OCI-LY7 (cell line): ENCODE measurements around the gene LSM4. TPM values are rescaled to one million over a fixed set of nuclear protein-coding genes. Genes with fewer than 3 reads are reported as not detected.
"Not testable (repeated sequence)": the region's sequence is repeated elsewhere in the genome, so short reads cannot be mapped to it uniquely, and the experiment has no call there.

ENCODE experiments used
- BruUV-seq: library from RNA; stranded (reverse); fragments of 400-500 nt; replicated peaks from 2 replicates; lab custom pipeline; 2021; lab: Mats Ljungman, UMichigan
- CTCF ChIA-PET: fragments of 300-600 bp; sonication (Branson Sonifier 250); formaldehyde crosslinking; loops from one replicate; lab custom pipeline; 2022; ENCODE audit warnings: antibody characterized with exemption; ENCODE audit not compliant: unreplicated experiment; lab: Charles Lee
- POLR2A ChIA-PET: fragments of 300-600 bp; sonication (Branson Sonifier 250); formaldehyde crosslinking; loops from one replicate; lab custom pipeline; 2022; ENCODE audit warnings: antibody characterized with exemption; lab: Charles Lee
- DNase-seq: peaks from one replicate; pipeline ENCODE4 v3.0.0-alpha.2; 2015; ENCODE audit warnings: low spot score
- H2AFZ ChIP-seq: fragments of 200-600 bp; sonication (generic), shearing (Covaris generic); 2 replicates; pipeline ENCODE4 v1.6.1; 2014; ENCODE audit warnings: mild to moderate bottlenecking, antibody characterized with exemption, low read length, moderate library complexity
- H3K27ac ChIP-seq: fragments of 200-600 bp; sonication (generic); 2 replicates; pipeline ENCODE4 v1.5.1; 2014; ENCODE audit warnings: mixed run types, low read depth, mild to moderate bottlenecking, moderate library complexity, low read length, inconsistent platforms; ENCODE audit not compliant: poor library complexity, severe bottlenecking
- H3K36me3 ChIP-seq: fragments of 200-600 bp; sonication (generic); 2 replicates; pipeline ENCODE4 v1.6.1; 2014; ENCODE audit warnings: mild to moderate bottlenecking, antibody characterized with exemption, low read length, moderate library complexity, mixed read lengths; ENCODE audit not compliant: insufficient read depth
- H3K4me1 ChIP-seq: fragments of 200-600 bp; sonication (generic); 2 replicates; pipeline ENCODE4 v1.5.1; 2014; ENCODE audit warnings: mild to moderate bottlenecking, low read length; ENCODE audit not compliant: insufficient read depth, poor library complexity, severe bottlenecking
- H3K4me2 ChIP-seq: fragments of 200-600 bp; sonication (generic); 2 replicates; pipeline ENCODE4 v1.6.1; 2014; ENCODE audit warnings: mild to moderate bottlenecking, low read length
- H3K4me3 ChIP-seq: fragments of 200-600 bp; sonication (generic); 2 replicates; pipeline ENCODE4 v1.5.1; 2014; ENCODE audit warnings: mild to moderate bottlenecking, low read depth, low read length; ENCODE audit not compliant: poor library complexity, severe bottlenecking
- H3K79me2 ChIP-seq: fragments of 200-600 bp; sonication (generic); 2 replicates; pipeline ENCODE4 v1.6.1; 2016; ENCODE audit warnings: low read depth, mild to moderate bottlenecking, low read length, moderate library complexity, mixed read lengths; ENCODE audit not compliant: insufficient read depth
- H3K9me2 ChIP-seq: fragments of 200-600 bp; sonication (generic); 2 replicates; pipeline ENCODE4 v1.6.1; 2016; ENCODE audit warnings: mild to moderate bottlenecking, low read length, mixed read lengths; ENCODE audit not compliant: insufficient read depth
- H3K9me3 ChIP-seq: fragments of 200-600 bp; sonication (generic); 2 replicates; pipeline ENCODE4 v1.6.1; 2014; ENCODE audit warnings: mild to moderate bottlenecking, mixed run types, low read length, mixed read lengths
- H4K20me1 ChIP-seq: fragments of 200-600 bp; sonication (generic); 2 replicates; pipeline ENCODE4 v1.6.1; 2014; ENCODE audit warnings: mild to moderate bottlenecking, antibody characterized with exemption, low read length, moderate library complexity, mixed read lengths; ENCODE audit not compliant: insufficient read depth
- EZH2phosphoT487 ChIP-seq: fragments of 200-600 bp; sonication (generic); IDR thresholded peaks from 2 replicates; pipeline ENCODE4 v1.6.1; 2018; ENCODE audit warnings: low read depth, borderline replicate concordance, mild to moderate bottlenecking, mixed run types, antibody characterized with exemption, low read length, moderate library complexity, mixed read lengths
- intact Hi-C: fragments of 100-400 bp; cut with micrococcal nuclease; formaldehyde crosslinking; loops from one replicate; pipeline ENCODE4 v1.10.0; 2022; ENCODE audit not compliant: unreplicated experiment
- total RNA-seq, 2 experiments: library from RNA; depleted of rRNA in 1 of 2; stranded (reverse); fragments of >200 nt in 1 of 2; shearing (Covaris generic) in 1 of 2; gene quantifications; 2 replicates each; pipeline ENCODE4 v1.2.3, GENCODE V29; 2014 to 2022
- TF ChIP-seq, protein P1 (sequence below): fragments of 200-600 bp; sonication (generic); conservative IDR thresholded peaks from 2 replicates; pipeline ENCODE4 v1.5.1; 2014; ENCODE audit warnings: mild to moderate bottlenecking, antibody characterized with exemption, low read length, moderate library complexity, mixed read lengths

LSM4 gene
- total RNA-seq, 2 experiments from 2014 or later = 232 to 451 TPM

- CTCF ChIA-PET = no interaction called here
- Histone ChIP-seq H3K9me3 (no peaks in the 10 kb centered on the region), H3K4me1 (no peaks in the 10 kb centered on the region), H4K20me1 (no peaks in the 10 kb centered on the region), H3K4me3 (no peak overlapping the region), H3K4me2 (no peak overlapping the region), H3K9me2 (no peaks in the 10 kb centered on the region), H3K27ac (no peak overlapping the region), H2AFZ (no peak overlapping the region), H3K79me2 (no peaks in the 10 kb centered on the region), H3K36me3 (peaks cover 40% of the 10 kb centered on the region)
- intact Hi-C loops = no loop called here
- TF ChIP-seq, protein P1, sequence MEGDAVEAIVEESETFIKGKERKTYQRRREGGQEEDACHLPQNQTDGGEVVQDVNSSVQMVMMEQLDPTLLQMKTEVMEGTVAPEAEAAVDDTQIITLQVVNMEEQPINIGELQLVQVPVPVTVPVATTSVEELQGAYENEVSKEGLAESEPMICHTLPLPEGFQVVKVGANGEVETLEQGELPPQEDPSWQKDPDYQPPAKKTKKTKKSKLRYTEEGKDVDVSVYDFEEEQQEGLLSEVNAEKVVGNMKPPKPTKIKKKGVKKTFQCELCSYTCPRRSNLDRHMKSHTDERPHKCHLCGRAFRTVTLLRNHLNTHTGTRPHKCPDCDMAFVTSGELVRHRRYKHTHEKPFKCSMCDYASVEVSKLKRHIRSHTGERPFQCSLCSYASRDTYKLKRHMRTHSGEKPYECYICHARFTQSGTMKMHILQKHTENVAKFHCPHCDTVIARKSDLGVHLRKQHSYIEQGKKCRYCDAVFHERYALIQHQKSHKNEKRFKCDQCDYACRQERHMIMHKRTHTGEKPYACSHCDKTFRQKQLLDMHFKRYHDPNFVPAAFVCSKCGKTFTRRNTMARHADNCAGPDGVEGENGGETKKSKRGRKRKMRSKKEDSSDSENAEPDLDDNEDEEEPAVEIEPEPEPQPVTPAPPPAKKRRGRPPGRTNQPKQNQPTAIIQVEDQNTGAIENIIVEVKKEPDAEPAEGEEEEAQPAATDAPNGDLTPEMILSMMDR = no peak
- no peak for TF ChIP-seq EZH2phosphoT487
- POLR2A ChIA-PET = no interaction called here
- DNase-seq = no peak
- BruUV-seq = no TSS peak
These were observed 34.2 kb upstream of the LSM4 start for GRCh38 chr19:18357041-18357440.

- H3K79me2 ChIP-seq, DNase-seq, H3K27ac ChIP-seq, H4K20me1 ChIP-seq, CTCF ChIA-PET, H3K4me2 ChIP-seq, H3K4me3 ChIP-seq, H3K9me3 ChIP-seq, POLR2A ChIA-PET, H2AFZ ChIP-seq, H3K9me2 ChIP-seq, H3K4me1 ChIP-seq, intact Hi-C loops, BruUV-seq: not testable (repeated sequence)
- peaks cover 33% of the 10 kb centered on the region for H3K36me3 ChIP-seq
These were observed 31.9 kb upstream of the LSM4 start for GRCh38 chr19:18354743-18355142.

DNA sequence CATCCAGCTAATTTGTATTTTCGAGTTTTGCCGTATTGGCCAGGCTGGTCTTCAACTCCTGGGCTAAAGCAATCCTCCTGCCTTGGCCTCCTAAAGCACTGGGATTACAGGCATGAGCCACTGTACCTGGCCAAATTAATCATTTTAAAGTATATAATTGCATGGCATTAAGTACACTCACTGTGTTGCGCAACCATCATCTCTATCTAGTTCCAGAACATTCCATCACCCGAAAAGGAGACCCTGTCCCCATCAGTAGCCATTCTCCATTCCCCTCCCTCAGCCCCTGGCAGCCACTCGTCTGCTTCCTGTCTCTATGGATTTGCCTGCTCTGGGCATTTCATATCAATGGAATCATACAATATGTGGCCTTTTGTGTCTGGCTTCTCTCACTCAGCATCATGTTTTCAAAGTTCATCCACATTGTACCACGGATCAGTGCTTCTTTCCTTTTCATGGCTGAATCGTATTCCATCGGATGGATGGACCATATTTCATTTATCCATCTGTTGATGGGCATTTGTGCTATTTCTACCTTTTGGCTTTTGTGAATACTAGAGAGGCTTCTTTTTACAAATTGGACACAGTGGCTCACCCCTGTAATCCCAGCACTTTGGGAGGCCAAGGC is 30.6 kb upstream of the LSM4 start:
- BruUV-seq = no TSS peak
- peaks cover 32% of the 10 kb centered on the region for H3K36me3 ChIP-seq
- no peak overlapping the region for H2AFZ ChIP-seq
- no peak overlapping the region for H3K4me2 ChIP-seq
- no peaks in the 10 kb centered on the region for H3K9me3 ChIP-seq
- no peaks in the 10 kb centered on the region for H4K20me1 ChIP-seq
- no peak overlapping the region for H3K4me3 ChIP-seq
- intact Hi-C loops = no loop called here
- H3K4me1 ChIP-seq = no peaks in the 10 kb centered on the region
- POLR2A ChIA-PET = no interaction called here
- no peaks in the 10 kb centered on the region for H3K9me2 ChIP-seq
- CTCF ChIA-PET = no interaction called here
- no peaks in the 10 kb centered on the region for H3K79me2 ChIP-seq
- DNase-seq = no peak
- TF ChIP-seq, protein P1 = no peak
- TF ChIP-seq EZH2phosphoT487 = no peak
- H3K27ac ChIP-seq = no peak overlapping the region
